HG03565 (cell line): ENCODE measurements around the gene FAM3D.
"Not testable (repeated sequence)": the region's sequence is repeated elsewhere in the genome, so short reads cannot be mapped to it uniquely, and the experiment has no call there.

Experiments used
- ATAC-seq: cut with Tn5 transposase; IDR thresholded peaks from one replicate; pipeline ENCODE4 v1.9.1; 2021; ENCODE audit warnings: mild to moderate bottlenecking, moderate library complexity; ENCODE audit not compliant: unreplicated experiment

The FAM3D gene

DNA sequence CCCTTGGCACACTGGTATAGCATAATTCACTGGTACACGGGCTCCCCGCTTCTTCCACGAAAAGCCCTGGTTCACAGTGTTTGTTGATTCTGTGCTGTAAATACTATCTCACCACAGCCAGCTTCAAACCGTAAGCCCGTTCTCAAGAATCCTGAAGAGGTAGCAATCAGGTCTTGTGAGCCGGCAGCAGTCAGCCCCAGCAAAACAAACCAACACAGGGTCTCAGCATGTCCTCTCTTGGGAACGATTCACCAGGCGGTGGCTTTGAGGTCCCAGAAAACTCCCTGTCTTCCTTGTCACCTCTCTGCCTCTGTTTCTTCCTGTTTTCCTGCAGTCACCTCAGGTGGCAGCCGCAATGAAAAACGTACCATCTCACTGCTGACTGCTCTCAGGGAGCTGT, 19.1 kb upstream of the FAM3D start:
- no peak for ATAC-seq

DNA sequence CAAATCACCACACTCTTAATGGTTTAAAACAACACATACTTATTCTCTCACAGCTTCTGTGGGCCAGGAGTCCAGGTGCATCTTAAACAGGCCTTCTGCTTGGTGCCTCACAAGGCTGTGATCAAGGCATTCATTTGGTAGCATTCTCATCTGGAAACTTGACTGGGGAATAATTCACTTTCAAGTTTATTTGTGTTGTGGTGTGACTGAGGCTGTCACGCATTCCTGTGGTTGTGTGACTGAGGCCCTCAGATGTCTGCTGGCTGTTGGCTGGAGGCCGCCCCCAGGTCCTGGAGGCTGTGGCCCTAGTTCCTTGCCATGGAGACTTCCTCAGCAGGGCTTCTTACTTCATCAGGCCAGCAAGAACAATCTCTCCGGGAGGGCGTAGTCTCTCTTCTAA, 16.9 kb upstream of the FAM3D start:
- ATAC-seq = peak; percentile 71

DNA sequence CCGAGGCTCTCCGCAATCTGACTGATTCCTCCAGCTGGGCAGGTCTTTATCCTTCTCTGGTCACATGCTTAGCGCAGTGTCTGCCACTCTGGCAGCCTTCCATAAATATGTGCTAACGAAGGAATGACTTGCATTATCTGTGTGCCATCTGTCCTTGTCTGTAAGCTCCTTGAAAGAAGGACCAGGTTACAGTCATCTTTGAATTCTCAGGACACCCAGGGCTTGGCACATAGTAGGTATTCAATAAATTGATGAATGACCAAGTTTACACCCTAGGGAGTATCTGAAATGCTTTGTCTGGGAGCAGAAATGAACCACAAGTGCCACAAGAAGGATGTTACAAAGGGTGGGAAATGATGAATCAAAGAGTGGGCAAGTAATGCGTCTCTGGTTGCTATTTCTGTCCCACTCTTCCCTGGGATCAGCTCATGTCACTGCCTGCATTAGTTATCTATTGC, 16.5 kb upstream of the FAM3D start:
- peak; percentile 9 for ATAC-seq

DNA sequence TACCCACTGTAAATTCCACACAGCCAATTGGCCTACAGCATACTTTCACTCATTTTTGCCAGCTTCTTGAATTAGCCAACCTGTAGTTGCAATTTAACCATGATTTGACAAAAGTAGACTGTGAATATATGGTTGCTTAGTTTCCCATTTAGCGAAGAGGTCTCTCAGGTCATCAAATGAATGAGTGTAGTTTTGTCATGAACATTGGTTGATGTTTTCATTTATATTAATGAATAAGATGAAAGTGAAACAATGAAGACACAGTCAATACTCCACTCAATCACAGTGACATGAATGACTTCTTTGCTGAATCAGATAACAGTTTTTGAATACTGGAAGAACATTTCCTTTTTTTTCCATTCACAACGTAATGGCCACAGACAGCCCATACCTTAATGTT, 15.3 kb upstream of the FAM3D start:
- ATAC-seq = no peak

DNA sequence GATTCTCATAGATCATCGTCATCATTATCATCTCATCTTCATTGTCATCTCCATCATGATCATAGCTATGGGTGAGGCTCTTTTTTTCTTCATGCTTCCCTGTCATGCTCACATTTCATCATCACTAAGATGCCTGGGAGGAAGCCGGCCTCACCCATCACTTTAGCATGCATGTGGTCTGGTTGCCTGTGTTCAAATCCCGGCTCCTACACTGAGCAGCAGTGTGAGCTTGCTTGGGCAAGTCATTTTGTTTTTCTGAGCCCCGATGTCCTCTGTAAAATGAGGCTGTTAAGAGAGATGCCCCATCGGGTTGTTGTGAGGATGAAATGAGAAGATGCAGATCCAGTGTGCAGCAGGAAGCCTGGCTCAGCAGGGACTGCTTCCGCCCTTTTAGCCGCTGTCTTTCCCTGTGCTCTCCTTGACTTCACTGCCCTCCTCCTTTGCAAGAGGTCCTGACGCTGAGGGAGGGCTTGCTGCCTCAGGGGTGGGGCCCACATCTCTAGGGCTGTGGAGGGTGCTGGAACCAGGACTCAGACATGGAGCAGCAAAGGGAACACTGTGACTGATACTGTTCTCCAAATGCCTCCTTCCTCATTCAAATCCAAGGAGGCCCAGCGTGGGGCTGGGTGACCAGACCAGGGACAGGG, 14.4 kb upstream of the FAM3D start:
- ATAC-seq = no peak

DNA sequence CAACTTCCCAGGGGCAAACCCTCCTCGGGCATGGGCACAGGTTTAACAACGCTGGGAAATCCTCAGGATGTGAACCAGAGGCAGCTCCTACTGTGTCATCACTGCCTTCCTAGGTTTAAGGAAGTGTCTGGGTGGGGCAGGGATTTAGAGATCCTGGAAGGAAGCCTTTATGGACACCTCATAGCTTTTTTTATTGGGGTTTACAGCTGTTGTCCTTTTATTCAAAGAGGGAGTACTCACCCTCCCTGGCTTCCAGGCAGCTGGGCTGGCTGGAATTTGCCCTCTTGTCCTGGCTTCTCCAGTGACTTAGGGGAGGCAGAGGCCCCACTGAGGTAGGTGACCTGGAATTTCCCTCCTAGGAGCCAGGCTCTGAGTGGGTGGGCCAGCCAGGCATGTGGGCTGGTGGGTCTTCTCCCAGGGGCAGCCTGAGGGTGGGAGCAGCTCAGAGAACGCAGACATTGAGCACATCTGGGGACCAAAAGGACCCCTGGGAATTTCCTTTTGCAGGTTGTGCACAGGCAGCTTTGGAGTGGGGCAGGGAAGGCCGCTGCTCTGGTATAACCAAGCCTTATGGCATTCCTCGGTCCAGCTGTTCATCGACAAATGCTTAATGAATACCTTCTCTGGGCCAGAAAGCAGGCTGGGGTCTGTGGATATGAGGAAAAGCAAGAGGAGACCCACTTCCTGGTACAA, 13.5 kb upstream of the FAM3D start:
- ATAC-seq = no peak

DNA sequence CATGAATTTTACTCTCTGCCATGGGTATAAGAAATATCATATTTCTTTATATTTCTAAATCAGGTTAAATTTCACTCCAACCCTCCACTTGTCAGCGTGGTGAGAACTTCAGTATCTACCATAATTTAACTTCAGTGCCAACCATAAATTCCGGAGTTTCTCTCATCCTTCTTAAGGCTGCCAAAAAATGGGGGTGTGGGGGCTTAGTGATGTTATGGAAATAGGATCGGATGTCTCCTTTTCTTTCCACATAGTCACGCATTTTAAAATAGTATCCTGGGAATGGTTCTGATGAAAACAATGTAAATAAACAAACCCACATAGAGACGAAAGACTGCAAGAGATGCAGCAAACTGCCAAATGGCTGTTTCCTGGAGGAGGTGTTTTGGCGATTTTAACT, 12.9 kb upstream of the FAM3D start:
- ATAC-seq = no peak

DNA sequence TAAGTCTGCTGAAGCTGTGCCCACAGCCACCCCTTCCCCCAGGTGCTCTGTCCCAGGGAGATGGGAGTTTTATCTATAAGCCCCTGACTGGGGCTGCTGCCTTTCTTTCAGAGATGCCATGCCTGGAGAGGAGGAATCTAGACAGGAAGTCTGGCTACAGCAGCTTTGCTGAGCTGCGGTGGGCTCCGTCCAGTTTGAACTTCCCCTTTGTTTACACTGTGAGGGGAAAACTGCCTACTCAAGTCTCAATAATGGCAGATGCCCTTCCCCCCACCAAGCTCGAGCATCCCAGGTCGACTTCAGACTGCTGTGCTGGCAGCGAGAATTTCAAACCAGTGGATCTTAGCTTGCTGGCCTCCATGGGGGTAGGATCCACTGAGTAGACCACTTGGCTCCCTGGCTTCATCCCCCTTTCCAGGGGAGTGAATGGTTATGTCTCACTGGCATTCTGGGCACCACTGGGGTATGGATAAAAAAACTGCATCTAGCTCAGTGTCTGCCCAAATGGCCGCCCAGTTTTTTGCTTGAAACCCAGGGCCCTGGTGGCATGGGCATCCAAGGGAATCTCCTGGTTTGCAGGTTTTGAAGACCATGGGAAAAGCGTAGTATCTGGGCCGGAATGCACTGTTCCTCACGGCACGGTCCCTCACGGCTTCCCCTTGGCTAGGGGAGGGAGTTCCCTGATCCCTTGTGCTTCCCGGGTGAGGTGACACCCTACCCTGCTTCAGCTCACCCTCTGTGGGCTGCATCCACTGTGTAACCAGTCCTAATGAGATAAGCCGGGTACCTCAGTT, 11.8 kb upstream of the FAM3D start:
- not testable (repeated sequence) for ATAC-seq

DNA sequence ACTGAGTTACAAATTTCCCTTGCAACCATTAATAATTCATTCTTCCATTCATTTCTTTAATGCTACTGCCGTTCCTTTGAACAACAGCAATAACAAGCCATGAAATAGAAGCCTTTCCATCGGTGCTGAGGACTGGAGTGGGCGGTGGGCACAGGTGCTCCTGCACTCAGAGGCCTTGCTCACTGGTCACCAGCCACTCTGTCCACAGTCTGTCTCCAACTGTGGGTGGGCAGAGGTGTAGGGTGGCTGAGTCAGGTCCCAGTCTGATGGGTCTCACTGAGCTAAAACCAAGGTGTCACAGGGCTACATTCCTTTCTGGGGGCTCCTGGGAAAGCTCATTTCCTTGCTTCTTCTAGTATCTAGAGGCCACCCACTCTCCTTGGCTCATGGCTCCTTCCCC, 6.3 kb upstream of the FAM3D start:
- no peak for ATAC-seq

DNA sequence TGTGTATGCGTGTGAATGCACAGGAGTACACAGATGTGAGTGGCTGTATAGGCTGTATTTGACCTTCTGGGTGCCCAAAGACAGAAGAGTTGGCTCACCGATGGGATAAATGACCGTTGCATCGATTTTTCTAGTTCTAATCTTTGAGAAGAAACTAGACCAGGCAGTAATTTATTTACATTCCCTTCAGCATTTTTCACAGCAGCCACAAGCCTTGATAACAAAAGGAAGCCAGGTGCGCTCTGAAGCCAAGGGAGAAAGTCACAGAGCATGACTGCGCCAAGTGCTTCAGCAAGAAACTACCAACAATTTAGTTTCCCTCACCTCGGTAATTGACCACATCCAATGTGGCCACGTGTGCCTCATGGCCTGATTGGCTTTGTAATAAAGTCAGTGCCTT, 5.9 kb upstream of the FAM3D start:
- no peak for ATAC-seq

DNA sequence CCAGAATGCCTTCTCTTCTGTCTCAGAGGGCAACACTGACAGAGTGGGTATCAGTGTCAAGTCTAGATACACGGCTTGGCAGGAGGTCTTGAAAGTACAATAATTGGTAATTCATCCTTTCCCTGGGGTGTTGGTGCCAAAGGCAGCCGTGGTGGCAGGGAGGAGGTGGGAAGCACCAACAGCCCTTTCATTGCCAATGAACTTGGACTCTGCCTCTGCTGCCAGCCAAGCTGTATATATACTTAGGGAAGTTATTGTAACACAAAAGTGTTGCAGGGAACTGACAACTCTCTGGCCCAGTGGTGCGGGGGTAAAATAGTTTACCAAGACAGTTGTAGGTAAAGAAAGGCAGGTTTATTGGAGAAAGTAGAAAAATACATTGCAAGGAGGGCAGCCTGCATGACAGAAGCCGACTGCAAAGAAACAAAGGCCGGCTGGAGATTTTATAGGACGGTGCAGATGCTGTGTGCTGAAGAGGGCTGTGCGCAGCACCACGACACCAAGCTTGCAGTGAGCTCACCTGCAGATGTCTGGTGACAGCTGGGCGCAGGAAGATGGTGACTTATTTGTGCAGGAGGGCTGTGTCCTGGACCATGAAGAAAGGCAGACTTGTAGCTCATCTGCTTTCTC, 4.0 kb upstream of the FAM3D start:
- ATAC-seq = no peak

DNA sequence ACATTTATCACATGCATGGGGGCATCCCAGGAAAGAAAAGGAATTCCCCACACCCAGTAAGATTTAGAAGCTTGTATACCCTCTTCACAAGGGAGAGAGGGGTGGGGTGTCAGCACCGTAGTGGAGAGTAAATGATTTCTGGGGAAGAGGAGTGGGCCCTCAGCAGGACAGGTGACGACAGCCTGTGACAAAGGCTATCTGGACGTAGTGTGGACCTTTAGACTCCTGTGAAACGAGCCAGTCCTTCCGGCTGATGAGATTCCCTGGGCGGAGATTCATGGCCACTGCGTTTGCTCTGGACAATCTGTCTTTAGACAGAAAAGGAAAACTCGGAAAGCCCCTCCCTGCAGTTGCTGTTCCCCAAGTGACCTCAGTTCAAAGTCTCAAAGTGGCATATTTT, 1.7 kb upstream of the FAM3D start:
- no peak for ATAC-seq

DNA sequence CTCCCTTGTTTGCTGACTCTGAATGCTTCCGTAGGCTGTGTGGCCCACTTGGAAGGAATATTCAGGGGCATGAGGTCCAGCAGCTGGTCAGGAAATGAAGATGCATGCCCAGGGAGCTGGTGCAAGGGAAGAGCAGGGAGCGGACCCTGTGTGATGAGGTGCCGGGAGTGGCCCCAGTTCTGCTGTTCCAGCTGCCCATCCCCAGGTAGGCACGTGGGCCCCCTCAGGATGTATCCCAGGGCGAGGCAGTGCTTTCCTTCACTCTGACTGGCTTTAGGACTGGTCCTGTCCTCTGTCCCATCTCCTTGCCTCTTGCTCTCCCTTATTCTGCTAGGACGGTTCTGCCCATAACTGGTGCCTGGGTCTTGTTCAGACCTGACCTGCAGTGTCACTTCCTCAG, 1.1 kb upstream of the FAM3D start:
- no peak for ATAC-seq

DNA sequence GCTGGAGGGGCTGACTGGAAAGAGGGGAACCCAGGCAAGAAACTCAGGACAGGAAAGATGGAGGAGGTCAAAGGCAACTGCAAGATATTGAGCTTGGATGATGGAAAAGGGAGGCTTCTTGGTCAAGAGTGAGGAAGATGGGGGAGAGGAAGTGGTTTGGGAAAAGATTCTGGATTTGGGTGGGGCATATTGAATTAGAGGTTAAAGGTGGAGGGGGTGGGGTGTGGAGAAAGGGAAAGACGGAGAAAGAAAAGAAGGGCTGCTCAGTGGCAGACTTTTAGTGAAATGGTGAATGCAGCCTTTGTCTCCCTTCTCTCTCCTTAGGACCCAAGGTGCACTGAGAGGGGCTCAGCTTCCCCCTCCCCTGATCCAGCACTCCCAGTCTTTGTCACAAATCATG, 655 bp upstream of the FAM3D start:
- no peak for ATAC-seq

DNA sequence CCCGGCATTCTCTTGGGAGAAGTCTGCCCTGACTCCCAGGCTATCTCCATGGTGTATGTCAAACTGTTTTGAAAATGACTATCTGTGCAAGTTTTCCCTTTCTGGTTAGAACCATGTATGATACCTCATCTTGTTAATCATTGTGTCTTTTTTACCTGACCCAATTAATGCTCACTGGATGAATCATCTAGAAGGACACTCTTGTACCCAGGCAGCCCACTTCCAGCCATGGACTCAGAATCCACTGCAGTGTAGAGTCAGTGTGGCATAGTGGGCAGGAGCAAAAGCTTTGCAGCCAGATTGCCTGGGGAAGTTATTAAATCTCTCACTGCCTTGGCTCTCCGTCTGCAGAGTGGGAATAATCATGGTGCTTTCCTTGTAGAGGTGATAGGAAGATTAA, 1.2 kb downstream of the FAM3D start:
- no peak for ATAC-seq

DNA sequence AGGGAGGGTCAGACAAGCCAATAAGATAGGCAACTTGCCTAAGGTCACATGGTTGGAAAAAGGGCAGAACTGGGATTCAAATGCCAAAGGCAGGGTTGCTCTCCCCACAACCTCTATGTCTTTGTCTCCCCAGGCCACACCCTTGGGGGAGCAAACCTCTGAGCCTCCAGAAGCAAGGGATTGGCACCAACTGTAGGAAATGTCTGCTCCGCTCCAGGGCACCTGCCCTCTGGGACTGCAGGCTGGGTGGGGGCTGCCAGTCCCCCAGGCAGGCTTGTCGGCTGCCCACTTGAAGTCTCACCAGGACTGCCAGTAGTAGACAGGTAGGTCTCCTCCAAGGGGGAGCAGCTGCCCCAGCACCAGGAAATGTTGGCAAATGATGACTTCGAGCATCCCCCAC, 2.0 kb downstream of the FAM3D start:
- no peak for ATAC-seq

DNA sequence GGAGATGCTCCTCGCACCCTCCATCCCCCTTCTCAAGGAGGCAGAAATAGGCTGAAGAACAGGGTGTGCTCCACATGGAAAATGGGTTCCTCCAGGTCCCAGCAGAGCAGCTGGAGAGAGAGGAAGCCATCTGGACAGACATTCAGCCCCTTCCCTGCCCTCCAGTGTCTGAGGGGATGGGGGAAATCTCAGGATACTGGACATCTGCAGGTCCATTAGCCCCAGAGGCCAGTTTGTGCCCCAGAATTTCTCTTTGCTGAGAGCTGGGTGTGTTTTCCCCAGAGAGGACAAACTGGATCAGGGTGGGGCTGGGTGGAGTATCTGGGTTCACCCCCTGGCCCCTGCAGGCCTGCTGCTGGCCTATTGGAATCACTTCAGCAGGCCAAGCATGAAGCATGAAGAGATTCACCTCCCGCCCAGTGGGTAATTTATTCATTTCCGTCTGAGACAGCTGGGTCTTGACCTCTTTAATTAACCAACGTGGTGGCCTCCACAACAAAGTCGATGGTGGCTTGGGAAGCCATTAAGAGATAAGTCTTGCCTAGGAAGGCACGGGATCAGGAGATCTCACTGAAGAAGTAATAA, 4.6 kb downstream of the FAM3D start:
- no peak for ATAC-seq

DNA sequence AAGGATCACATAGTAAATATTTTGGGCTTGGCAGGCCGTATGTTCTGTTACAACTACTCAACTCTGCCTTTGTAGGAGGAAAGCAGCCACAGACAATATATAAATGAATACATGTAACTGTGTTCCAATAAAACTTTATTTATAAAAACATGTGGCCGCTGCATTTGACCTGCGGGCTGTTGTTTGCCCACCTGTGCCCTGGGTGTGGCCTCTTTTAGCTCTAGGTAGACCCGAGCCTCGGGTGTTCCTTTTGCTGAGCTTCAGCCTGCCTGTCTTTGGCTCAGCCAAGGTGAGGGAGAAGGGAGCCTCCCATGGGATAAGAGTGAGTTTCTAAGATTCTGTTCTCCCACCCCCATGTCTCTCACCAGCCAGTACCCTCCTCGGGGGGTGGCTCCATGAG, 5.6 kb downstream of the FAM3D start:
- no peak for ATAC-seq

DNA sequence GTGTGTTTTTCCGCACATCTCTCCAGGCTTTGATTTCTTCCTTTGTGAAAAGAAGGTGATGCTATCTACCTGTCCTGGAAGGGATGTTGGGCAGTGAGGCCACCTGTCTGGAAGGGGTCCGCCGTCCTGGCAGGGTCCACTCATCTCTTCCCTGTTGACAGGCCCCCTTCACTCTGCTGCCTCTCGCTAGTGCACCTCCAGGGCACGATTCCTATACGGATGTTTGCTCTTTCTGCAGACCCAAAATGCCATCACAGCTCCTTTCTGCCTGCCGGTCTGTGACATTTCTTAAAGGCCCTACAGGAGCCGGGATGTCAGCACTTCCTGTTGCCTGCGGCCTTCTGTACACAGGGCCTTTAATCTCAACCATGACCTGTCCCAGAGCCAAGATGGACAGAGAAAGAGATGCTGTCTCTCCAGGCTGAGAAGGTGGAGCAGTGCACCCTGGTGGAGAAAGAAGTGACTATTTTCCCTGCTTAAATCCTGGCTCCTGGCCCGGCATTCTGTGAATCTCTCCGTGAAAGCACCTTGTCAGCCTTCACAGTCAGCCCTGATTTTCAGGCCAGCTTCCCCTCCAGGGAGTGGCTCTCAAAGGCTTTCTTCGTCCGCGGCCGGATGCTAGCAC, 7.4 kb downstream of the FAM3D start:
- ATAC-seq = no peak

DNA sequence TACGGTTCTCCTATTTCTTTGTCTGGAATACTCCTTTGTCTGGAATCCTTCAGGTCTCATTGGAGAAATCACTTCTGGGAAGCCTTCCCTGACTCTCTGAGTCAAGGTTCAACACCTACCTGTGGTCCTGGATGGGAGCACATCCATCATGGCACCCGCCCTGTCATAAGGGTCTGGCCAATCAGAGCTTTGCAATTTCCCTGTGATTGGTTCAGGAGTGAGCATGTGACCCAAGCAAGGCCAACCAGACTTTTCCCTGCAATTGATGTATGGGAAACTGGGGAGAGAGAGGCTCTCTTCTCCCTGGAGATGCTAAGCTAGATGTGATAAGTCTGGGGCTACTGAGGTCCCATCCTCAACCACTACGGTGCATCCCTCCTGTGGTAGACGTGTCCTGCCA, 8.1 kb downstream of the FAM3D start:
- no peak for ATAC-seq
